Muscle layer of duodenum (tissue), 2 donors: ENCODE results near the gene EXOC7.

Experiments used
- H3K27ac ChIP-seq: one replicate; pipeline ENCODE4 v1.7.0; 2013; ENCODE audit warnings: mild to moderate bottlenecking, low read length
- H3K27me3 ChIP-seq: one replicate; pipeline ENCODE4 v1.7.0; 2013; ENCODE audit warnings: low read depth, mild to moderate bottlenecking, control low read depth, low read length
- H3K36me3 ChIP-seq, 2 donors: one replicate each; pipeline ENCODE4 v1.7.0; 2013; ENCODE audit warnings: low read length in 2 of 2, control low read depth in 1 of 2, mild to moderate bottlenecking in 1 of 2; ENCODE audit not compliant: insufficient read depth in 2 of 2, control insufficient read depth in 1 of 2
- H3K4me1 ChIP-seq, 2 donors: one replicate each; pipeline ENCODE4 v1.7.0; 2013; ENCODE audit warnings: low read length in 2 of 2, mild to moderate bottlenecking in 2 of 2, control low read depth in 1 of 2, moderate library complexity in 1 of 2; ENCODE audit not compliant: insufficient read depth in 2 of 2, control insufficient read depth in 1 of 2
- H3K4me3 ChIP-seq, 2 donors: one replicate each; pipeline ENCODE4 v1.7.0; 2013; ENCODE audit warnings: low read length in 2 of 2, low read depth in 1 of 2, mild to moderate bottlenecking in 1 of 2
- H3K9me3 ChIP-seq, 2 donors: one replicate each; pipeline ENCODE4 v1.7.0; 2013; ENCODE audit warnings: low read length in 2 of 2, control low read depth in 1 of 2, mild to moderate bottlenecking in 1 of 2; ENCODE audit not compliant: control insufficient read depth in 1 of 2
- donor health status: healthy.

The EXOC7 gene

DNA sequence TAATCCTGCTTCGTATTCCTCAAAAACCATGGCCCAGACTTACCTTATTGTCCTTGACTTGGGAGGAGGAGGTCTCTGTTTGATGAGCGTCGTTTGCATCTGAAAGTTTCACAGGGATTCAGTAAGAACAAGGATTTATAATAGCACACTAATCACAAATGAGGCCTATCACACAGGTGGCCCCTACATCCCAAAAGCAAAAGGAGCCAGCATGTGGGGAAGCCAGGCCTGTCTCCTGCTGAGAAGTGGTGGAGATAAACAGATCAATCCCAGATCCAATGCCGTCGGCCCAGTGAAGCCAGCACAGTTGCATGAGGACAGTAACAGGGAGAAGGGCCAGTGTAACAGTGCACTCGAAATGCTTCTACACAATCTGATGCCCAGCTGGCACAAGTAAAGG lies 63.2 kb downstream of the EXOC7 start:
- no peaks in the 10 kb centered on the region for H3K9me3 ChIP-seq
- peaks cover 4 to 21% of the 10 kb centered on the region in 2 donors for H3K4me1 ChIP-seq
- peaks cover 63 to 65% of the 10 kb centered on the region in 2 donors for H3K36me3 ChIP-seq

DNA sequence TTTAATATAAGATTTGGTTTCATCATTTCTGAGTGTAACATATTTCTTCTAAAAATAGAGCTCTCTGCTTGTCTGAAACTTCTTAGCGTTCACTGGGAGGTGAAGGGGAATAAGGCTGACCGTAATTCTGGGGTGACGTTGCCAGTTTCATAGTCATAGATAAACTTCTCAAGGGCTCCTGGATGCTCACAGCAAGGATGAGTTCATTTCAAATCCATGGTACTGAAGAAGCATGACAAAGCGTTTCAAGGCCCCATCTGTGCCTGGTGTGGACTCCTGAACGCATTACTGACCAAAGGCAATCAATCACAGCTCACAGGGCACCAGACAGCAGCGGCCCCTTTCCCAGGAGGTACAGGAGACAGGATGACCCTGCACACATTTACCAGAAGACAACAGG lies 64.5 kb downstream of the EXOC7 start:
- H3K36me3 ChIP-seq: peaks cover 54% of the 10 kb centered on the region in 2 donors
- H3K4me1 ChIP-seq: peaks cover 4 to 30% of the 10 kb centered on the region in 2 donors
- H3K27me3 ChIP-seq: no peaks in the 10 kb centered on the region
- no peaks in the 10 kb centered on the region for H3K9me3 ChIP-seq
- H3K4me3 ChIP-seq: no peak overlapping the region
- peak overlapping the region; percentile 64 for H3K27ac ChIP-seq

More for the DNA sequence above, 63.2 kb downstream of the EXOC7 start:
- Histone ChIP-seq H3K4me3 (no peak overlapping the region), H3K27ac (no peak overlapping the region), H3K27me3 (no peaks in the 10 kb centered on the region)

DNA sequence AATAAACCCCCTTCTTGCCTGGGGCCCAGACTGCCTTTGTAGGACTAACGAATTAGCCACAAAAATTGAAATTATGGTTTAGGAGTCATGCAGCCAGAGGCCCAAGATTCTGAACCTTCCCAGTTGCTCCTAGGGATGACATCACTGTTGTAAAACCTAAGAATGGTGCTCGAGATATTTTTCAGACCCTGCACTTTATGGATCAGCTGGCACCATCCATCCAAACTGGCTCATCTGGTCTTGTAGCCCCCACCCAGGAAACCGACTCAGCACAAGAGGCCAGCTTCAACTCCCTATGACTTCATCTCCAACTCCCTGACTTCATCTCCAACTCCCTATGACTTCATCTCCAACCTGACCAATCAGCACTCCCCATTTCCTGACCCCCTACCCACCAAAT lies 65.5 kb downstream of the EXOC7 start:
- Histone ChIP-seq H3K4me3 (no peak overlapping the region), H3K9me3 (no peaks in the 10 kb centered on the region), H3K27me3 (no peaks in the 10 kb centered on the region), H3K27ac (peak overlapping the region; percentile 65), H3K36me3 (peaks cover 43 to 44% of the 10 kb centered on the region in 2 donors), H3K4me1 (peaks cover 4 to 40% of the 10 kb centered on the region in 2 donors)

DNA sequence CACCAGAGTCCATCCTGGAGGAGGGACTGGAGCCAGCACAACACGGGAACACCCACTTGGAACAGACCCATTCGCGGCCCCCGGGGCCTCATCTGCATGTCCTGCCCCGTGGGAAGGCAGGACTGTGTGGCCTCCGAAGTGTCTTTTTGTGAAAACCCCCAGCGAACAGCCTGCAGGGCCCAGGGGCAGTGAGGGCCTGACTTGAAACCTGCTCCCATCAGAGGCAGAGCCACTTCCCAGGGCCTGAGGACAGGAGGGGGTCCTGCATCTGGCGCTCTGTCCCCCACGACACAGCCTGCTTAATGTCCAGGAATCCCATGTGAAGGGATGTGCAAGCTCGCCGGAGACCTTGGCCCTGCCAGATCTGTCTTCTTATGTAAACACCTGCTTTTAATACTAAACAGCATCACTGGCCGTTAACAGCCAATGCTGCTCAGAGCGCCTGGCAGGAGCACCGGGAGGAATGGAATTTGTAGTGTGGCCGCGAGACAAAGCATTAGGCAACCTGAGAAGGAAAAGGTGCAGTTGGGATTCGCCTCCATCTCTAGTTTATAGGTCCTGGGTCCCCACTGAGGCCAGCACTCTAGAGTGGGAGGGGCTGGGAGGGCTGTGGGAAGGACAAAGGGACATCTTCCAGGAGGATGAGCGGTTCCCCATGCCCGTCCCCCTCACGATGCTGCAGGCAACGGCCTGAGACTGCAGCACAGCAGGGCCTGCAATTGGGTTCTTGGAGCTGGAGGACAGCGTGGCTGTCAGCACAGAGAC lies 66.9 kb downstream of the EXOC7 start:
- Histone ChIP-seq H3K27ac (no peak overlapping the region), H3K27me3 (no peaks in the 10 kb centered on the region), H3K4me1 (peaks cover 4 to 41% of the 10 kb centered on the region in 2 donors), H3K4me3 (peak overlapping the region in 1 of 2 donors; percentile 31), H3K9me3 (no peaks in the 10 kb centered on the region), H3K36me3 (peaks cover 30 to 35% of the 10 kb centered on the region in 2 donors)

DNA sequence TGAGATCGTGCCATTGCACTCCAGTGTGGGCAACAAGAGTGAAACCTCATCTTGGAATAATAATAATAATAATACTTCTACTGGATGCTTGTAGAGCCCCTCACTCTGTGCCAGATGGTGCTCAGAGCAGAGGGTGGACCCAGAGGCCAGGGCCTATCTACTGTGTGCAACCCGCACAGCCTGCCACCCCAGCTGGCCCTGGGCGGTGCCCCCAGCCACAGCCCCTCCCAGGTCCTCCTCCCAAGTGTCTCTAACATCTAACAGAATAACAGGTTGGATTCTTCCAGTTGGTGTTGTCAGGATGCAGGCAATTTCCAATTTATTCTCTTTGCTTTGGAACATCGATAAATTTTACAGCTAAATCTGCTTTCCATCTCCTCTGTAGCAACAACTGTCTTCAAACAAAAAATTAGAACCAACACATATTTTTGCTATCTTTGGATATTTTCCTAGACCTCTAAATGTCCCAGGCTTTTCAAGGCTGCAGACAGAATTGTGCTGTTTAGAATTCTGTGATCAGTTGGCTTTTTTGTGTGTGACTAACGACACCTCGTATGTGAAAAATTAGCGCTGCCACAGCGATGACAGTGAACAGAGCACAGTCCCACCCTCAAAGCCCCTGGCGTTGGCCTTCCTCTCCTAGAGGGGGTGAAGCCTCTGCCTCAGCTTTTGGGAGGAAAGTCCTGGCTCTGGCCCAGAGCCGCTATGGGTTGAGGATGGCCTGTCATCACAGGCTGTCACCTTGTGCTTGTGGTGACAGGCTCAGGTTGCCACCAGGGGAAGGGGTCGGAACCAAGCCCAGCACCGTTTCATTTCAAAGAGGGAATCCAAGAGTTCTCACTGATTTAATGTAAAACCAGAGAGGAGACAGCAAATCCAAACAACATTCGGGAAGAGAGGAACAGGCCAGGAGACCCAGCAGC lies 68.9 kb downstream of the EXOC7 start:
- no peaks in the 10 kb centered on the region for H3K9me3 ChIP-seq
- no peaks in the 10 kb centered on the region for H3K27me3 ChIP-seq
- peaks cover 11 to 16% of the 10 kb centered on the region in 2 donors for H3K36me3 ChIP-seq
- no peak overlapping the region for H3K4me3 ChIP-seq
- H3K4me1 ChIP-seq: peaks cover 3 to 32% of the 10 kb centered on the region in 2 donors
- H3K27ac ChIP-seq: peak overlapping the region; percentile 37

DNA sequence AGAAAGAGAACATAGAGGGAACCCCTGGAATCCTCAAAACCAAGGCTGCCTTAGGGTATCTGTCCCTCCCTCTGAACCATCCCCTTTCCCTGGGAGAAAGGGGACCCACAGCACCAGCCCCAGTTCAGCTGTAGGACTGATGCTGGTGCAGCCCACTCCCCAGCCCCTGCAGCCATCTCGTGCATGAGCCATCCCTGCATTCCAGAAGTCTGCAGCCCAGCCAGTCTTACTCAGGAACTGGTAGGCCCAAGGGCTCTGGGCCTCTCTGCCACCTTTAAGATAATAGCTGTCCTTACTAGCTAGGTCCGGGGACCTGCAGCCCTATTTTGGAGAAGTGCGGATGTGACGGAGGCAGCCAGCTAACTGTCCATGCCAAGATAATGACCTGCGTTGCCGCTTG lies 70.4 kb downstream of the EXOC7 start:
- Histone ChIP-seq H3K27ac (no peak overlapping the region), H3K9me3 (no peaks in the 10 kb centered on the region), H3K4me3 (no peak overlapping the region), H3K27me3 (no peaks in the 10 kb centered on the region), H3K36me3 (peaks cover 0 to under 1% of the 10 kb centered on the region in 2 donors), H3K4me1 (peaks cover 0 to 32% of the 10 kb centered on the region in 2 donors)

DNA sequence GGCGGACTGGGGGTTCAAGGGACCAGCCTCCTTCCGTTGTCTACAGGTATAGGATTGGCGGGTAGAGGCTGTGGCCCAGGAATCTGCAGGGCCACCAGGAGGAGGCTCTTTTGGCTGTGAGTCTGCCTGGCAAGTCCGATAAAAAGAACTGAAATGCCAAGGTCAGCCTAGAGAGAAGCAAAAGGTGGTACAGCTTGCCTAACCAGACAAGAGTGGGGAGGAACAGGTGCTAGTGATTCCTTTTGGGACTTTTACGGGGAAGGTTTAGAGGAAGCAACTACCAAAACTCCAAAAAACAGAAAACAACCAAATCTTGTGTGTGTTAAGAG lies 70.8 kb downstream of the EXOC7 start:
- H3K27ac ChIP-seq: no peak overlapping the region
- H3K36me3 ChIP-seq: no peaks in the 10 kb centered on the region
- no peaks in the 10 kb centered on the region for H3K27me3 ChIP-seq
- H3K4me3 ChIP-seq: no peak overlapping the region
- H3K4me1 ChIP-seq: peaks cover 0 to 32% of the 10 kb centered on the region in 2 donors
- H3K9me3 ChIP-seq: no peaks in the 10 kb centered on the region

DNA sequence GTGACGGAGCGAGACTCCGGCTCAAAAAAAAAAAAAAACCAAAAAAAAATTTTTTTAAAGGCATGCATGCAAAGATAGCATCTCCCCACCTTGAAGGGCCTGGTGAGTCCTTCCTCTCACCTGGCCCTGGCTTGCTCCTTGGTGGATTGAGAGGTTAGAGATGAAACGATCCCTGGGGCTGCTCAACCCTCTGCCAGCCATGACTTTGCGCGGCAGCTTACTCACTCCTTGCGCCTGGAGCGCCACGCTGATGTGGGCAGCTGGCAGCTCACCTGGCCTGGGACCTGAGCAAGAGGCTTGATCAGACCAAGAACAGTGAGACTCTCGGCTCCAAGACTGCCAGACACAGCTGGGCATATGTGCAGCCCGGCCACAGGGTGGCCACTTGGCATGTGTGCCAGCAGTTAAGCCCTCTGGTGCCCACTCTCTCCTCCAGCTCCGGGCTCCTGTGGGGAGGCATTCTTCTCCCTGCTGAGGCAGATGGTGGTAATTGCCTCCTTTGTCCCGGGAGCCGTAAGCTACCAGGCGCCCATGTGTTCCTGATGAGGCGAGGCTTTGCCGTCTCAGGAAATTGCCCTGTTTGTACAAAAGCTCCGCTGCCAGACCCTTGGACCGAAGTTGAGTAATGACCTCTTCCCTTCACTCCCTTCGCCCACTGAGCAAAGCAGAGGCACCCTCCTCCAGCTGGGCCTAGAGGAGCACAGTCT lies 71.4 kb downstream of the EXOC7 start:
- Histone ChIP-seq H3K4me3 (no peak overlapping the region), H3K9me3 (no peaks in the 10 kb centered on the region), H3K27me3 (no peaks in the 10 kb centered on the region), H3K27ac (no peak overlapping the region), H3K4me1 (peaks cover 0 to 26% of the 10 kb centered on the region in 2 donors), H3K36me3 (no peaks in the 10 kb centered on the region)
